A549 (cell line): ENCODE data around the gene MPL. TPM values are rescaled to one million over a fixed set of nuclear protein-coding genes. Genes with fewer than 3 reads are reported as not detected.

Experiments used
- ATAC-seq, 2 experiments: fragments of 200-7000 bp in 1 of 2; fragments of >200 bp in 1 of 2; cut with Nextera tagmentation in 1 of 2; cut with Tn5 transposase in 1 of 2; 3 replicates each; pipeline versions ENCODE4 v1.8.0 to v1.9.1; 2018 to 2020; ENCODE audit warnings: mild to moderate bottlenecking in 1 of 2, moderate library complexity in 1 of 2
- CTCF ChIA-PET: fragments of 300-600 bp; sonication (Branson Sonifier 250); formaldehyde crosslinking; extraction: SDS; loops from one replicate; lab custom pipeline; 2021; ENCODE audit warnings: antibody characterized with exemption, inconsistent platforms; lab: Yijun Ruan, JAX
- POLR2A ChIA-PET: fragments of 350-600 bp; formaldehyde crosslinking; extraction: SDS; loops from one replicate; lab custom pipeline; 2021; ENCODE audit warnings: antibody characterized with exemption, inconsistent platforms; lab: Yijun Ruan, JAX
- DNase-seq, 2 experiments: peaks; one replicate each; pipeline versions ENCODE4 v3.0.0 to v3.0.0-alpha.2; 2011 to 2016; ENCODE audit warnings: low read depth in 1 of 2, low spot score in 1 of 2
- FAIRE-seq: peaks from 2 replicates; lab custom pipeline; 2011; peaks lifted over from hg19 to GRCh38; lab: Jason Lieb, UNC
- H3K27ac ChIP-seq, 2 experiments: fragments of >200 bp; sonication (Bioruptor Twin); formaldehyde crosslinking; 3 replicates each; pipeline ENCODE4 v1.5.1; 2016 to 2017
- H3K4me1 ChIP-seq: fragments of >200 bp; sonication (Bioruptor Twin); formaldehyde crosslinking; 3 replicates; pipeline ENCODE4 v1.6.1; 2016
- H3K4me2 ChIP-seq: fragments of >200 bp; sonication (Bioruptor Twin); formaldehyde crosslinking; 3 replicates; pipeline ENCODE4 v1.6.1; 2016
- H3K4me3 ChIP-seq: fragments of >200 bp; sonication (Bioruptor Twin); formaldehyde crosslinking; 3 replicates; pipeline ENCODE4 v1.5.1; 2016
- H3K9me3 ChIP-seq: fragments of >200 bp; sonication (Bioruptor Twin); formaldehyde crosslinking; 3 replicates; pipeline ENCODE4 v1.6.1; 2016
- BHLHE40 ChIP-seq: IDR thresholded peaks from 2 replicates; pipeline ENCODE4 v1.6.1; 2012; ENCODE audit warnings: low read depth, low read length, inconsistent platforms
- CHD2 ChIP-seq: fragments of 150-350 bp; IDR thresholded peaks from 2 replicates; pipeline ENCODE4 v1.6.1; 2014; ENCODE audit warnings: low read length; ENCODE audit not compliant: partially characterized antibody
- EHF ChIP-seq: fragments of 250-450 bp; sonication (Bioruptor Pico); IDR thresholded peaks from 2 replicates; pipeline ENCODE4 v1.5.0; 2020; ENCODE audit warnings: mild to moderate bottlenecking
- ELK1 ChIP-seq: fragments of 150-350 bp; IDR thresholded peaks from 2 replicates; pipeline ENCODE4 v1.6.1; 2014; ENCODE audit warnings: low read depth, mild to moderate bottlenecking, low read length
- EP300 ChIP-seq, 2 experiments: fragments of >200 bp; sonication (Bioruptor Twin); formaldehyde crosslinking; IDR thresholded peaks; 2 replicates in 1 of 2; 3 replicates in 1 of 2; pipeline ENCODE4 v1.6.1; 2016 to 2017
- FOSB ChIP-seq: fragments of 250-450 bp; sonication (Bioruptor Pico); IDR thresholded peaks from 2 replicates; pipeline ENCODE4 v1.5.0; 2020; ENCODE audit warnings: mild to moderate bottlenecking, moderate library complexity
- HDAC2 ChIP-seq: fragments of 200-600 bp; sonication (generic); IDR thresholded peaks from 2 replicates; pipeline ENCODE4 v1.6.1; 2016
- HEYL ChIP-seq: fragments of 250-450 bp; sonication (Bioruptor Pico); IDR thresholded peaks from 2 replicates; pipeline ENCODE4 v1.8.0; 2021; ENCODE audit warnings: mild to moderate bottlenecking, moderate library complexity
- HOXA7 ChIP-seq: fragments of 250-450 bp; sonication (Bioruptor Pico); IDR thresholded peaks from 2 replicates; pipeline ENCODE4 v1.5.0; 2020; ENCODE audit warnings: mild to moderate bottlenecking, moderate library complexity
- KDM1A ChIP-seq: fragments of 200-600 bp; sonication (generic); IDR thresholded peaks from 2 replicates; pipeline ENCODE4 v1.6.1; 2016; ENCODE audit warnings: low read depth, mild to moderate bottlenecking
- KDM5A ChIP-seq: fragments of 200-600 bp; sonication (generic); IDR thresholded peaks from 2 replicates; pipeline ENCODE4 v1.6.1; 2016; ENCODE audit warnings: antibody characterized with exemption, mild to moderate bottlenecking
- MAX ChIP-seq: IDR thresholded peaks from 2 replicates; pipeline ENCODE4 v1.6.1; 2012
- NFE2L2 ChIP-seq: fragments of 150-350 bp; conservative IDR thresholded peaks from 2 replicates; pipeline ENCODE4 v1.6.1; 2014; ENCODE audit warnings: low read length
- NPAS2 ChIP-seq: fragments of 250-450 bp; sonication (Bioruptor Pico); IDR thresholded peaks from 2 replicates; pipeline ENCODE4 v1.8.0; 2022; ENCODE audit warnings: mild to moderate bottlenecking, moderate library complexity, borderline replicate concordance
- NR3C1 ChIP-seq: fragments of >200 bp; sonication (Bioruptor Twin); formaldehyde crosslinking; IDR thresholded peaks from 3 replicates; pipeline ENCODE4 v1.6.1; 2017
- PHF8 ChIP-seq: fragments of 200-600 bp; sonication (generic); IDR thresholded peaks from 2 replicates; pipeline ENCODE4 v1.6.1; 2016; ENCODE audit warnings: low read depth, mild to moderate bottlenecking, antibody characterized with exemption, moderate library complexity, borderline replicate concordance
- RARB ChIP-seq: fragments of 250-450 bp; sonication (Bioruptor Pico); IDR thresholded peaks from 2 replicates; pipeline ENCODE4 v1.8.0; 2021; ENCODE audit warnings: mild to moderate bottlenecking, moderate library complexity
- RNF2 ChIP-seq: fragments of 200-600 bp; sonication (generic); IDR thresholded peaks from 2 replicates; pipeline ENCODE4 v1.6.1; 2016; ENCODE audit warnings: low read depth, mild to moderate bottlenecking, antibody characterized with exemption, moderate library complexity, borderline replicate concordance
- USF2 ChIP-seq: fragments of 450-650 bp; IDR thresholded peaks from 2 replicates; pipeline ENCODE4 v1.6.1; 2014; ENCODE audit warnings: antibody characterized with exemption
- ZC3H11A ChIP-seq: fragments of 450-650 bp; IDR thresholded peaks from 2 replicates; pipeline ENCODE4 v1.6.1; 2014; ENCODE audit warnings: antibody characterized with exemption, mild to moderate bottlenecking
- WGBS: methylation state at CpG from one replicate; pipeline ENCODE4 v1.1.6; 2017; ENCODE audit errors: missing lambda C conversion rate; 5-methylcytosine and 5-hydroxymethylcytosine counted together
- polyA plus RNA-seq, 4 experiments: library from polyadenylated mRNA; depleted of rRNA in 3 of 4; stranded (reverse); fragments of >200 nt; fragmentation: RNase III in 1 of 4; extraction: RNeasy Plus Mini Kit Qiagen cat#74134 plus additional on column Dnase treatment in 1 of 4; gene quantifications; 2 replicates in 3 of 4; 3 replicates in 1 of 4; pipeline ENCODE4 v1.2.3, GENCODE V29; 2011 to 2017
- TF ChIP-seq, protein P1 (sequence below): IDR thresholded peaks from 2 replicates; pipeline ENCODE4 v1.6.1; 2012; ENCODE audit warnings: low read depth, borderline replicate concordance
- TF ChIP-seq, protein P2 (sequence below): IDR thresholded peaks from 2 replicates; pipeline ENCODE4 v1.6.1; 2012

The MPL gene
- polyA plus RNA-seq, 2 of the 4 experiments (the other 2 are of a cell fraction): not detected

GRCh38 chr1:43299101-43299500 lies 38.5 kb upstream of the MPL start:
- H3K4me3 ChIP-seq: no peak overlapping the region
- TF ChIP-seq, protein P1, sequence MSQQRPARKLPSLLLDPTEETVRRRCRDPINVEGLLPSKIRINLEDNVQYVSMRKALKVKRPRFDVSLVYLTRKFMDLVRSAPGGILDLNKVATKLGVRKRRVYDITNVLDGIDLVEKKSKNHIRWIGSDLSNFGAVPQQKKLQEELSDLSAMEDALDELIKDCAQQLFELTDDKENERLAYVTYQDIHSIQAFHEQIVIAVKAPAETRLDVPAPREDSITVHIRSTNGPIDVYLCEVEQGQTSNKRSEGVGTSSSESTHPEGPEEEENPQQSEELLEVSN: no peak
- TF ChIP-seq RNF2 (no peak), HOXA7 (no peak), EP300 (IDR thresholded peaks at IDR 0.05) (no peak), RARB (no peak), MAX (no peak)
- TF ChIP-seq, protein P2, sequence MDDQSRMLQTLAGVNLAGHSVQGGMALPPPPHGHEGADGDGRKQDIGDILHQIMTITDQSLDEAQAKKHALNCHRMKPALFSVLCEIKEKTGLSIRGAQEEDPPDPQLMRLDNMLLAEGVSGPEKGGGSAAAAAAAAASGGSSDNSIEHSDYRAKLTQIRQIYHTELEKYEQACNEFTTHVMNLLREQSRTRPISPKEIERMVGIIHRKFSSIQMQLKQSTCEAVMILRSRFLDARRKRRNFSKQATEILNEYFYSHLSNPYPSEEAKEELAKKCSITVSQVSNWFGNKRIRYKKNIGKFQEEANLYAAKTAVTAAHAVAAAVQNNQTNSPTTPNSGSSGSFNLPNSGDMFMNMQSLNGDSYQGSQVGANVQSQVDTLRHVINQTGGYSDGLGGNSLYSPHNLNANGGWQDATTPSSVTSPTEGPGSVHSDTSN: no peak
- TF ChIP-seq, all 56 proteins: peak for 0
- H3K9me3 ChIP-seq: no peaks in the 10 kb centered on the region
- CTCF ChIA-PET: no interaction called here
- POLR2A ChIA-PET: no interaction called here
- no peak overlapping the region for H3K4me2 ChIP-seq
- H3K27ac ChIP-seq: no peak overlapping the region
- FAIRE-seq (no peak), ATAC-seq (no peak), DNase-seq (no peak)
- peaks cover 6% of the 10 kb centered on the region; the same call in 1 of the 3 replicates for H3K4me1 ChIP-seq

GRCh38 chr1:43300378-43301094 lies 37.1 kb upstream of the MPL start, which contains the start of gene TIE1:
Gene TIE1 (plus strand): TSS chr1:43300982. CDS start chr1:43301072, 90 bp downstream.
- ATAC-seq (no peak), FAIRE-seq (no peak), DNase-seq (no peak)
- TF ChIP-seq NR3C1 (no peak), FOSB (CRISPR knock-in tag) (no peak), NPAS2 (CRISPR knock-in tag) (no peak), EP300 (IDR thresholded peaks at IDR 0.05) (no peak), PHF8 (no peak), USF2 (no peak), HEYL (CRISPR knock-in tag) (no peak), BHLHE40 (no peak), ZC3H11A (no peak), ELK1 (no peak), NFE2L2 (no peak), HDAC2 (no peak), EHF (no peak), KDM5A (no peak), KDM1A (no peak), CHD2 (no peak)
- ChIA-PET CTCF (no interaction called here), POLR2A (no interaction called here)
- Histone ChIP-seq H3K4me3 (no peak within 1 kb of the TSS), H3K4me1 (no peaks in the 10 kb centered on the region), H3K9me3 (no peaks in the 10 kb centered on the region), H3K4me2 (no peak within 1 kb of the TSS), H3K27ac (no peak within 1 kb of the TSS)
- 63% methylated on average over 7 of the region's 10 CpGs for WGBS
